Measurements from ENCODE around the gene PDE7B. TPM values are rescaled to one million over a fixed set of nuclear protein-coding genes. Genes with fewer than 3 reads are reported as not detected.
A peak's percentile ranks its signal among the peaks of the same experiment; 100 is the strongest.

Gene PDE7B
- polyA plus RNA-seq, 1 donor (not counting 4 experiments of a cell fraction or from before 2014, with no cell fraction given), result 0.01 TPM

GRCh38 chr6:136077834-136078576, 226.5 kb downstream of the PDE7B start:
- FAIRE-seq (peak; percentile 86), DNase-seq (ENCODE audit: low read depth, low spot score) (peak; percentile 25)
- peaks cover 5% of the 10 kb centered on the region for H3K4me1 ChIP-seq (ENCODE audit: control insufficient read depth, extremely low read depth, insufficient read depth, low read length)
- H3K27ac ChIP-seq (ENCODE audit: control insufficient read depth, insufficient read depth, low read length), result no peak overlapping the region
- no peaks in the 10 kb centered on the region for H3K27me3 ChIP-seq (ENCODE audit: control insufficient read depth, extremely low read depth, insufficient read depth, low read length)
- H3K79me2 ChIP-seq (ENCODE audit: control insufficient read depth, insufficient read depth, low read length), result no peaks in the 10 kb centered on the region
- H3K4me2 ChIP-seq (ENCODE audit: control insufficient read depth, extremely low read depth, insufficient read depth, low read depth, low read length), result peak overlapping the region; percentile 55
- H3K36me3 ChIP-seq (ENCODE audit: control insufficient read depth in 2 of 2, extremely low read depth in 1 of 2, insufficient read depth in 2 of 2, low read length in 2 of 2), result no peaks in the 10 kb centered on the region
- H3K9ac ChIP-seq (ENCODE audit: control insufficient read depth, extremely low read depth, insufficient read depth, low read length), result no peak overlapping the region
- dilution Hi-C loops (cut with MboI; ENCODE audit: extremely low pct_ligation_motif_present, low sequenced_read_pairs), result no loop called here
- no peaks in the 10 kb centered on the region for H3K9me1 ChIP-seq (ENCODE audit: control insufficient read depth, extremely low read depth, insufficient read depth, low read length)
- H3K9me3 ChIP-seq (ENCODE audit: control insufficient read depth, low read depth, low read length), result no peaks in the 10 kb centered on the region
- H2AFZ ChIP-seq (ENCODE audit: control insufficient read depth, low read length), result peak overlapping the region; percentile 10
- no peaks in the 10 kb centered on the region for H4K20me1 ChIP-seq (ENCODE audit: control insufficient read depth, extremely low read depth, insufficient read depth, low read length)
- no peak overlapping the region for H3K4me3 ChIP-seq (ENCODE audit: control insufficient read depth in 2 of 3, extremely low read depth in 1 of 3, insufficient read depth in 2 of 3, low read depth in 1 of 3, low read length in 3 of 3)
- TF ChIP-seq EZH2 (IDR thresholded peaks at IDR 0.05; ENCODE audit: low read length), result no peak
- no peak for TF ChIP-seq CTCF (optimal IDR thresholded peaks at IDR 0.05 in 1 of 3, IDR thresholded peaks at IDR 0.05 in 1 of 3, conservative IDR thresholded peaks at IDR 0.05 in 1 of 3; ENCODE audit: extremely low read depth in 1 of 3, insufficient read depth in 2 of 3, low read length in 3 of 3)

GRCh38 chr6:136079701-136080565, 228.4 kb downstream of the PDE7B start:
- FAIRE-seq (no peak), DNase-seq (ENCODE audit: low read depth, low spot score) (no peak)
- H3K4me2 ChIP-seq (ENCODE audit: control insufficient read depth, extremely low read depth, insufficient read depth, low read depth, low read length), result no peak overlapping the region
- H3K9me1 ChIP-seq (ENCODE audit: control insufficient read depth, extremely low read depth, insufficient read depth, low read length), result no peaks in the 10 kb centered on the region
- no peak overlapping the region for H2AFZ ChIP-seq (ENCODE audit: control insufficient read depth, low read length)
- H3K79me2 ChIP-seq (ENCODE audit: control insufficient read depth, insufficient read depth, low read length), result no peaks in the 10 kb centered on the region
- H3K4me3 ChIP-seq (ENCODE audit: control insufficient read depth in 2 of 3, extremely low read depth in 1 of 3, insufficient read depth in 2 of 3, low read depth in 1 of 3, low read length in 3 of 3), result no peak overlapping the region
- H3K9ac ChIP-seq (ENCODE audit: control insufficient read depth, extremely low read depth, insufficient read depth, low read length), result no peak overlapping the region
- no peak overlapping the region for H3K27ac ChIP-seq (ENCODE audit: control insufficient read depth, insufficient read depth, low read length)
- H4K20me1 ChIP-seq (ENCODE audit: control insufficient read depth, extremely low read depth, insufficient read depth, low read length), result no peaks in the 10 kb centered on the region
- TF ChIP-seq CTCF (optimal IDR thresholded peaks at IDR 0.05 in 1 of 3, IDR thresholded peaks at IDR 0.05 in 1 of 3, conservative IDR thresholded peaks at IDR 0.05 in 1 of 3; ENCODE audit: extremely low read depth in 1 of 3, insufficient read depth in 2 of 3, low read length in 3 of 3) (no peak), EZH2 (IDR thresholded peaks at IDR 0.05; ENCODE audit: low read length) (no peak)
- H3K36me3 ChIP-seq (ENCODE audit: control insufficient read depth in 2 of 2, extremely low read depth in 1 of 2, insufficient read depth in 2 of 2, low read length in 2 of 2), result no peaks in the 10 kb centered on the region
- H3K9me3 ChIP-seq (ENCODE audit: control insufficient read depth, low read depth, low read length), result no peaks in the 10 kb centered on the region
- dilution Hi-C loops (cut with MboI; ENCODE audit: extremely low pct_ligation_motif_present, low sequenced_read_pairs), result no loop called here
- peaks cover 5% of the 10 kb centered on the region for H3K4me1 ChIP-seq (ENCODE audit: control insufficient read depth, extremely low read depth, insufficient read depth, low read length)
- no peaks in the 10 kb centered on the region for H3K27me3 ChIP-seq (ENCODE audit: control insufficient read depth, extremely low read depth, insufficient read depth, low read length)
